Non-pigmented ciliary epithelial cell (primary cell): ENCODE data around the gene SLC9A3.
"Not testable (repeated sequence)": the region's sequence is repeated elsewhere in the genome, so short reads cannot be mapped to it uniquely, and the experiment has no call there.

Experiments
- DNase-seq: peaks from one replicate; pipeline ENCODE4 v3.0.0-alpha.2; 2010; ENCODE audit warnings: low read depth

Gene SLC9A3

DNA sequence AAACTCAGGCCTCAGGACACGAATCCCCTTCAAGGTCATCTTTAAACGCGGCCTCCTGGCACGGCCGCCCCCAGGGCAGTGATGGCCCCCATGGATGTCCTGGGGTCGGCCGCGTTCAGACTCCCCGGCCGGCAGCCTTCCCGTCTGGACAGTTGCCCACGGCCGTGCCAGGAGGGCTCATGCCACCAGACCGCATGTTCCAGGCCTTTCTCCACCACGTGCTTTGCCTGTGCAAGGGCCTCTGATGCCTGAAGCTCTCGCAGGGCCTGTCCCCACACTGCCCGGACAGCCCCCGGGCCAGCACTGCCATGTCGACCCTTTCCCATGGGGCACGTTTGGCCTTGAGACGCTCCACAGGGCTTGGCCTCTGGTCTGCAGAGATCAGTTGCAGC, 34.6 kb downstream of the SLC9A3 start:
- DNase-seq, result no peak

DNA sequence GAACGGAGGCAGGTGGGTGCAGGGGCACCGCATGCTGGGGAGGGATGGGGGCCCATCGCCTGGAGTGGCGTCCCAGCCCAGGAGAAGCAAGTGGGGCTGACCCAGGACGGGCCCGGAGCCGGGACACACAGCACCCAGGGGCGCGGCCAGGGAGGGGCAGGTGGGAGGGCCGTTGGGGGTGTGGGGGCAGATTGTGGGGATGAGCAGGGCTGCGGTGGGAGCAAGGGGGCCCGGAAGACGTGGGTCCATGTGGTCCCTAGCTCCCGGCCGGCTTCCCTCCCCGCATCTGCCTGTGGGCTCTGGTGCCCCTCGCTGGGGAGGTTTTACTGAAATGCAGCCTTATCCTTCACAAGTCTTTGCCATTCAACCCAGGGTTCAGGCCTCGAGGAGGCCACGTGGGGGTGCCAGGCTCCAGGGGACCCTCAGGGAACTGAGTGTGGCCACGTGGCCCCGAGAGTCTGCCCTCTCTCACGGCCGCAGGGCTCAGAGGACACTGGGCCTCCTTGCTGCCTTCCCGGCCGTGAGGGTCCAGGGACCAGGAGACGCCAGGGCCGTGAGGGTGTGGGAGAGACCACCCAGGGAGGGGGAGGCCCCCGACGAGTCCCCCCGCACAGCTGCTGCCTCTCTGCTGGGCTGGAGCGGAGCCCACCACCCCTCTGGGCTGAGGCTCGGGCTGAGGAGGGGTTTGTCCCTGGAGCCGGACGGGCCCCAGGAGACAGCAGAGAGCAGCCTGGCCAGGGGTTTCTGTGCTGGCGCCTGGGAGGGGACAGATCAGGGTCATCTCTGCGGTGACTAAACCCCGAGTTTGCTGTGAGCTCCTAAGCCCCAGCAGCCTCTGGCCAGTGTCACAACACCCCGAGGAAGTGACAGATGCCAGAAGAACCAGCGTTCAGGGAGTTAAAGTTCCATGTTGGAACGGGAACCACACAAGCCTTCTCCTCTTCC, 35.2 kb downstream of the SLC9A3 start:
- no peak for DNase-seq

DNA sequence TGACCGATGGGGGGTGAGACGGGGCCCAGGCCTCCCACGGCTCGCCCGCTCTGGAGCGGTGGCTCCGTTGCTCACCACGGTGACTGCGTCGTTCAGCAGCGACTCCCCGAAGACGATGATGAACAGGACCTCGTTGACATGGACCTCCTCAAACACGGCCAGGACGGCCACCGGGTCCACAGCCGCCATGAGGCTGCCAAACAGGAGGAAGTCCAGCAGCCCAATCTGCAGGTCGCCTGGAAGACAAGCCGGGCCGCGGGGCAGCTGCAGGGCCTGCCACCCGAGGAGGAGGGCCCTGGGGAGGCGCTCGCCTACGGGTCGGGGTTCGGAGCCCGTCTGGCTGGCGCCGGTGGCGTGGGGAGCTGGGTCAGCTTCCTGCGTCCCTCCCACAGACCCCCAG, 36.0 kb downstream of the SLC9A3 start:
- no peak for DNase-seq

DNA sequence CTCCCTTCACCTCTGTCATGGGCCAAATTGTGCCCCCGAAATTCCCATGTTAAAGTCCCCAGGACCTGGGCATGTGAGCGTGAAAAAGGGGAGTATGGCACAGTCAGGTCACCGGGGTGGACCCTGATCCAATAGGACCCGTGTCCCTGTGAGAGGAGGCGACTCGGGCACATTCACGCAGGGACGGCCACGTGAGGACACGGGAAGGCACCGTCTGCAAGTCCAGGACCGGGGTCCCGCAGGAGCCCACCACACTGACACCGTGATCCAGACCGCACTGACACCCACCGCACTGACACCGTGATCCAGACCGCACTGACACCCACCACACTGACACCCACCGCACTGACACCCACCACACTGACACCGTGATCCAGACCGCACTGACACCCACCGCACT, 37.7 kb downstream of the SLC9A3 start:
- not testable (repeated sequence) for DNase-seq

DNA sequence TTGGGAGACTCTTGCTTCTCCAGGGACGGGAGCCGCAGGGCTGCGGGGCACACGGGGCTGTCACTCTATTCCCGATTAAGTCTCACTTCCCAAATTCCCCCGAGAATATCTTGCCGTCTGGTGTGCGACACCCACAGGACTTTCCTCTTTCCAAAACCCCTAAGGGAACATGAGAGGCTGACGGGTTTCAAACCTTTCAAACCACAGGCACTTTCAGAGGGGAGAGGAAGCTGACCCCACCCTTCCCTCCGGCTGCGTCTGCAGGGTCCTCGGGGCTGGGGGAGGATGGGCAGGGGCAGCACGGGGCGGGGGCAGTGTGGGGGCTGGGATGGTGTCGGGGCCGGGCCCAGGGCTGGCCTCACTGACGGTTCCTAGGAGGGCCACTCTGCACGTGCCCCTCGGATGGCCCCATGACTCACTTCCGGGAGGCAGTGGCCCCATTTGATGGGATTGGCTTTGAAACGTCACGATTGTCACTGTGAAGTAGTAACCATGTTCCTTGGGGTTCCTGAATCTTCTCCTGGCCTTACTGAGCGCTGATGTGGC, 38.2 kb downstream of the SLC9A3 start:
- DNase-seq, result no peak

DNA sequence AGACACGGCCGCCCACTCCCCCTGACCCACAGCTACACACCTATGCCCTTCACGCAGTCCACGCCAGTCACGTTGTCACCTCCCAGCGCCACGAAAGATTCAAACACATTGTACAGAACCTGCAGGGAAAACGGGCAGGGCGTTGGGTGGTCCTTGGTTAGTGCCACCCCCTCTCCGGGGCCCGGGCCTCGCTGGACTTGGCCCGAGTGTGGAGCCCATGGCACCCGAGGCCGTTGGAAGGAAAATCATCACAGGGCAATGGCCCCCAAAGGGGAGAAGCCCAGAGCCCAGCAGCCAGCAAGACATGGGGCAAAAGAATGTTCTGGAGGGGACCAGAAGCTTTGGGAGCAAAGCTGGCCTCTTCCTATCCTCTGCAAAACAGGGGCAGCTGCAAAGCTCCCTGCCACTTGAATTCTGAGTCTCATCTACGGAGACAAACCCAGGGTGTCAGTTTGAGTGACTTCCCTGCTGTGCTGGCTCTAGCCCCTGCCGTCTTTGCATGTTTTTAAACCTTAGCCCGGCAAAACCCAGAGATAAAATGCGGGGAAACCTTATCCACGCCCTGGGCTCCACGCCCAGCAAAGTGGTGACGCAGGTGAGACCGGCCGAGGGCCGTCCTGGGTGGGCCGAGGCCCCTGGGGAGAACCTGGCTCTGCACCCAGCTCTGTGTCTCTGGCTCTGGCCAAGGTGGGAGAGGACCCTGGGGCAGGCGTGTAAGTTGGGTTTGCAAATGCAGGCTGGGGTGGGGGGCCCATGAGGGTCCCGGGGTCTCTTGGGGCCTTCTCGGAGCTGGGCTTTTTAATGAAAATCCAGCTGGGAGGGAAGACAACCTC, 38.9 kb downstream of the SLC9A3 start:
- DNase-seq, result no peak

DNA sequence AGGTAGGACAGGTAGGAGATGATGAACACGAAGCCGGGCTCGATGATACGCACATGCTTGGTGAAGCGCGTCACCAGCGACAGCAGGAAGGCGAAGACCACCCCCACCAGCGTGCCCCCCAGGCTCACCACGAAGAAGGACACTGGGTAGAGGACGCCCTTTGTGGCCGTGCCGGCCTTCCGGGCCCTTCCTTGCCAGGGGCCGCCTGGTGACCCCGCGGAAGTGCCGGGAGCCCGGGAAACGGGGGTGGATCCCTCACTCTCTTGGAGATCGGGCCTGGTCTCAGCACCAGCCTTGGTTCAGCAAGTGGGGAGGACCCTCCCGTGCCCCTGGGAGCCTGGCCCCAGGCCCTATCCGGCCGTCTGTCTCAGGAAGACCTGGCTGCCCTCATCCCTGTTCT, 39.7 kb downstream of the SLC9A3 start:
- DNase-seq, result no peak

DNA sequence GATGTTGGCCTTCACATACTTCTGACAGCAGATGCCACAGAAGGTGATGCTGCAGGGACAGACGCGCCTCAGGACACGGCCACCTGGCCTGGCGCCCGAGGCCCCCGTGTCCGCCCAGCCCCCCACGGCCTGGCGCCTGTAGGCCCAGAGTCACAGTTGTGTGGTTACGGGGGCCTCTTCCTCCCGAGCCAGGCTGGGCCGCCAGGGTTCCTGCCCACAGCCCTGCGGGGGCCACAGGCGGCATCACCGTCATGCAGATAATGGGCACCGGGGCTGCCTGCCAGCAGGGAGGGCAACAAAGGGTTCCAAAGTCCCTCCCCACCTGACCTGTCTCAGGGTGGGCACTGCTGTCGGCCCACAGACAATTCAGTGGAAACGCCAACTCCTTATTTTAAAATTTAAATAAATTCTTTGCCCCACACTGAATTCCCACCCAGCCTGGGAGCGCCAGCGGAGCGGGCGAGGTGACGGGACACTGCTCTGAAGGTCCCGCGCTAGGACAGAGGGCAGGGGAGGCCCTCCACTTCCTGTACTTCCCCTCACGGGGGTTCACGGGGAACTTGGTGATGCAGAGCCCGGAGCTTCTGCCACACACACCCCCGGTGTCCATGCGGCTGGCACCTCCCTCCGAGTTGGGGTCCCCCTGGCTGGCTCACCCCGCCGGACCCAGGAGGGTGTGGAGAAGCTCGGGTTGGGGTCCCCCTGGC, 40.7 kb downstream of the SLC9A3 start:
- DNase-seq, result no peak

DNA sequence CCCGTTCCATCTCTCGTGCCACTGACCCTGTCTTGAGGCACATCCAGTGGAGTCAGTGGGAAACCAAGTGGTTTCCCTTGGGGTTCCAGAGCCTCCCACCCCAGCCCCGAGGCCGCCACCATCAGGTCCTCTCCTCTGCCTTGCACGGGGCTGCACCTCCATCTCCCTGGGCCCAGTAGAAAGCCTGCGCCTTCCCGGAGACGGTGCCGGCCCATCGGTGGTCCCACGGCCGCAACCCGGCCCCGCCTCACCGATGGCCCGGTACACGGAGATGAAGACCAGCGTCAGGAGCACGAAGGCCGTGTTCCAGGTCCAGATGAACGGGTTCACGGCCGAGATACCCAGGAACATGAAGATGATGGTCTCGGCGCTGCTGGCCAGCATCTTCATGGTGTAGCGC, 41.2 kb downstream of the SLC9A3 start:
- DNase-seq, result no peak

DNA sequence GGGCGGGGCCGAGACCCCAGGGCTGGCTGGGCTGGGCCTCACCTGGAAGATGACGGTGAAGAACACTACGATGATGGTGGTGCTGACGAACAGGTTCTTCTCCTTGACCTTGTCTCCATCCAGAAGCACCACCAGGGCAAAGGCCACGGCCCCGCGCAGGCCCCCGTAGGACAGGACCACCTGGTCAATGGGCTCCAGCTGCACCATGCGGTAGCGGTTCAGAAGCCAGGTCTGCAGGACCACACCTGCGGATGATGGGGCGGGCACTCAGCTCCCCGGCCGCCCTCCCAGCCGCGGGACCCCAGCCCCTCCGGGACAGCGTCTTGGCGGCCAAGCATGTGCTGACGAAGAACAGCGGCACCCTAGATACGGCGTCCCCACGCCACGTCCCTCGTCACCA, 41.7 kb downstream of the SLC9A3 start:
- no peak for DNase-seq

DNA sequence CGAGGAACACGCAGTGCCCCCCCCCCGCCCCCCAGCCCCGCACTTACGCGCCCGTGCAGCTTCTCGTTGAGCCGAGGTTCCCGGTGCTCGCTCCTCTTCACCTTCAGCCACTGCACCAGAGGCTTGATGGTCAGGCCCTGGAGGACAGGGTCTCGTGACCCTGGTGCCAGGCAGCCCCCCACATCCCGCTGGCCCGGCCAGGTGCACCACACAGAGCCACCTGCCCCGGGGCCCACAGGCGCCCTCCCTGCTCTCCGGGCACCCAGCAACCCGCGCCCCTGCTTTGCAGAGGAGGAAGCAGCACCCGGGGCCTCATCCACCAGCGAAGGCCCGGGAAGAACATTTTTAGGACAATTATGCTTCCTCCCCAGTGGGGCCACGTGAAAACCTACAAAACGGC, 42.2 kb downstream of the SLC9A3 start:
- DNase-seq, result no peak

DNA sequence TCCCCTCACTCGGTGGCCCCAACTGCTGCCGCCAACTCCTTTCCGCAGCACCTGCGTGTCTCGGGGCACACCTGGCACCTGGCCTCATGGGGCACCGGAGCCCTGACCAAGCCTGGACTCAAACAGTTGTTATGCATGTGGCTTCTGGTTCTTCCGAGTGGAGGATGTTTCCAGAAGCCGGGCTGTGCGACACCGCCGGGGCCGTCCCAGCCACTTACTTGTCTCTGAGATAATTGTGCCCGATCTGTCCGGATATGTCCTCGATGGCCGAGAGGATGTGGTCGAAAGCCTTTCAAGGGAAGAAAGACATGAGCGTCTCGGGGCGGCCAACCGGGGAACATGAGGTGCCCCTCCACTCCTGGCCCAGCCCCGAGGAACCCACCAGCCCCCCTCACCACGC, 42.9 kb downstream of the SLC9A3 start:
- no peak for DNase-seq

DNA sequence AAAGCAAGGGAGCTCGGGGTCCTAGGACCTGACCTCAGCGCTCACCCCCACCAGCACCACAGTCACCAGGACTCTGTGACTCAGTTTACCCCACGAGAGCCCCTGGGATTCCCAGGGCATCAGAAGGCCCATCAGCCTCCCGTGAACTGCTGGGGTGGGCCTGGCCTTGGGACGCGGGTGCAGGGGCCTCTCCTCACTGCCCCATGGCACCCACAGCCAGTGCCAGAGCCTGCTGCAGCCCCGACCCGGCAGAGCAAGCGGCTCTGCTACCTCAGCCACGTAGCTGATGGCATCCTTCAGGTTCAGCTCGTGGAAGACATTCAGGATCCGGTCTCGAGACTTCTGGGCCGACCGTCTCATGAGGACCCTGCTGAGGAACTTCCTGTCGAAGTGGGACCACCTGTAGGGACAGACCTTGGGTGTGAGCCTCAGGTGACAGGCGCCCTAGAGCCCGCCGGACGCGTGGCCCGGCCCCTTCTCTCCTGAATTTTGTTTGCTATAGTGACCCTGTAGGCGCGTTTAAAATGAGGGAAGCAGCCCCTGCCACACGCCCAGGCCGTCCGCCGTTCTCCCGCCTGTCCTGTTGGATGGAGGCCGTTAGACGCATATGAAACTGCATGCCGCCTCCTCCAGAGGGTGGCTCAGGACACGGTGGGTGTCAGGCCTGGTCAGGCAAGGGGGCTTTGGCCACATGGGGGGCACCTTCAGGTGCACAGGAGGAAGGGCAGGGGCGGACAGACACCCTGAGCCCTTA, 44.5 kb downstream of the SLC9A3 start:
- no peak for DNase-seq

DNA sequence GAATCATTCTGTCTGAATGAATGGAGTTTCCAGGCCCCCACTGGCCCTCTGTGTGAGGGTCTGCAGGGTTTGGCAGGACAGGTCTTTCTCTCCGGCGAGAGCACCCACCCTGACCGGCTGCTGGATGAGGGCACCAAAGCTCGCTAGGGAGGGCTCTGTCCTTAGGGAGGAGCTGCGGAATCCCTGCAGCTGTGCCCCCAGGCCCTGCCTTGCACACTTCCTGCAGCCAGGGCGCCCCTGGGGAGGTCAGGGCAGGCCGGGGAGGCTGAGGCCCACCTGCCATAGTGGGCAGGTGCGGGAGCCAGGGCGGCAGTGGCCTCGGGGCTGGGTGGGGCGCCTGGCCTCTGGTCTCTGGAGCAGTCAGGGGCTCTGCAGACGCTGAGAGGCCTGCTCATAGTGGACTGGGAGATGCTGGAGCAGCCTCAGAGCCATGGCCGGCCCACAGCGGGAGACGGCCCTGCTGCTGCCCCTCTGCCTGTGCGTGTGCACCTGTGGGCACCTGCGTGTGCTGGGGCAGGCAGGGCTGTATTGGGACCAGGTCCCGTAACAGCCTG, 45.2 kb downstream of the SLC9A3 start:
- no peak for DNase-seq

DNA sequence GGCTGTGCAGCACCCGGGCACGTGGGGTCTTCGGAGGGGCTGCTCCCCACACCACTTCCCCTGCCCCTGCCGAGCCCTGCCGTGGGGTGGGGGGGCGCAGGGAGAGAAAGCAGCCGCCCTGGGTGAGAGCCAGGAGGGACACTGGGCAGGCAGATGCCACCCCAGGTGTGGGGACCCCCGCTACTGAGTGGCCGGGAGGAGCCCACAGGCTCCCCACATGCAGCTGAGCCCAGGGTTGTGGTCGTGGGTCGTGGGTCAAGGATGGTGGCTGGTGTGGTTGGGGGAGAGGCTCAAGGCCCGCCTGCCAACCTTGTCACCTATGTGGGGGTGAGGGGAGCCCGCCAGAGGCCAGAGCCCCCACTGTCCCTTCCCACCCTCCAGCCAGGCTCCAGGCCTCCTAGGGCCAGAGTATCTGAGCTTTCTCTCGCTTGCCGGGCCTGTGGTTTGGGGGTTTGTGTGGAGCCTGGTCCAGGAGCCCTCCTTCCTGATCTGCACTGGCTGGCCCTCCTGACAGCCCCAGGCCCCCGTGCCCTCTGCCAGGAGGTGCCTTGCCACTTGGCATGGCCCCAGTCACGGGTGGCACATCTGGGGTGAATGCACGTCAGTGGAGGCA, 45.8 kb downstream of the SLC9A3 start:
- no peak for DNase-seq

DNA sequence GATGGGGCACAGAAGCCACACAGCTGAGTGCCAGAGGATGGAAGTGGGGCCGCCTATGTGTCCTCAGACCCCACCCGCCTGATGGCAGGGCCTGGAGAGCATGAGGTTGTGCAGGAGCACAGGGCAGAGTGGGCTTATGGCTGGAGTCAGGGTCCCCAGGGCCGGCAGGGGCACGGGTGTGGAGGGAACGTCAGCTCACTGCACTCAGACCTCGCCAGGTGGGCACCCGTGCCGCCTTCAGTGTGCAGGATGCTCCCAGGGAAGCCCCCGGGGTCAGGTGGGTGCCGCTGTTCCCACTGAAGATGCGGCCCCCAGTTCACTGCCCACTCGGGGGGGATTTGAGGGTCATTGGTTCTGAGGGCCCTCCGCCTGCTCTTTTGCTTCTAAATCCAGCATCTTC, 46.4 kb downstream of the SLC9A3 start:
- DNase-seq, result no peak

DNA sequence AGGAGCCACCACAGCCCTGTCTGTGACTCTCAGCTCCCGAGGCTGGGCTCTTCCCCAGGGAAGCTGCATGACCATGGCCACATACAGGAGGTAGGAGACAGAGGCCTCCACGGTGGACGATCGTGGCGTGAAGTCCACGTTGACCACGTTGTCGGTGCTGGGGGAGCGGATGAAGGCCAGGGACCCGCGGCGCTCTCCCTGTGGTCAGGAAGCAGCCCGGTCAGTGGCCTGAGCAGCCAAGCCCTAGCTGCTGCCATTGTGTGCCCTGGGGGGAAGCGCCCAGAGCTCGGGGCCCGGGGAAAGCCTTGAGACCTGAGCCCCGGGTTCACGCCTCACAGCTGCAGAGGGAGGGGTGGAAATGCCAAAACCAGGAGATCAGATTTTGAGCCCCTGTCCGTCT, 47.0 kb downstream of the SLC9A3 start:
- no peak for DNase-seq

DNA sequence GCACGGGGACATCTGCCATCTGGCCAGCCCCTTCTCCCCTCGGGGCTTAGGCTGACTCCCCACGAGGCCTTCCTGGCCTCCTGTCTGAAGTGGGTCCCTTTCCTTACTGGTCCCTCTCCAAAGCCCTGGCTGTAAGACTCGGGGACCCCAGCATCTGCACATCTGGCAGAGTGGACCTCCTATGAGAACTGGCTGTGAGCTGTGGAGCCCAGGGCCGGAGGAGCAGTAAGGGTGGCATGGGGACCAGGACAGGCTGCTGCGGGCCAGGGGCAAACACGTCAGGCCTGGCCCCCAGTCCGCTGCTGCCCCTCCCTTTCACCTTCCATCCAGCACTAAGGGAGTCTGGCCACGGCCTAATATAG, 47.5 kb downstream of the SLC9A3 start:
- no peak for DNase-seq

DNA sequence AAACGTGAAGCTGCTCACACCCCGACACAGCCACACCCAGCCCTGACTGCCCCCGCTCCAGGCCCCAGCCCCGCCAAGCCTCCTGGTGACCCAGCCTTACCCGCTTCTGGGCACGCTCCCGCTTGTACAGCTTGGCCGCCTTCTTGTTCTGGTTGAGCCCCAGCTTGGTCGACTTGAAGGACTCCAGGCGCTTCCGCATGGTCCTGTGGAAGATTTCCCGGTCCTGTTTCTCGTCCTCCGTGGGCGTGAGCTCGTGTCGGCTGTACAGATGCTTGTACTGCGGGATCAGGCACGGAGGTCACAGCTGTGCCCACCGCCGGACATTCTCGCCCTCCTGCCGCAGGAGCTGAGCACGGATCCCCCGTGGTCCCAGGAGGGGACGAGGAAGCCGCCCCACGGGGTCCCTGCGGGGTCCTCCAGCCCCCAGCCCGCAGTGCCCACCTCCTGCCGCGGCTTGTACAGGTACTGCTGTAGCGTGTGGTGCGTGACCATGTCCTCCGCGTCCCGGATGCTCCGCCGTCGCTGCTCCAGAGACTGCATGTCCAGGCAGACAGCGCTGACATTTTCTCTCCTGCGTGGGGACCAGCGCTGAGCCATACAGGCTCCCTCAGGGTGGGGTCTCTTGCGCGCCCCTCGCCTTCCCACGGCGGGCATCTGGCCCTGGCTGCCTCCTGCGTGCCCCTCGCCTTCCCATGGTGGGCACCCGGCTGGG, 48.0 kb downstream of the SLC9A3 start:
- no peak for DNase-seq

DNA sequence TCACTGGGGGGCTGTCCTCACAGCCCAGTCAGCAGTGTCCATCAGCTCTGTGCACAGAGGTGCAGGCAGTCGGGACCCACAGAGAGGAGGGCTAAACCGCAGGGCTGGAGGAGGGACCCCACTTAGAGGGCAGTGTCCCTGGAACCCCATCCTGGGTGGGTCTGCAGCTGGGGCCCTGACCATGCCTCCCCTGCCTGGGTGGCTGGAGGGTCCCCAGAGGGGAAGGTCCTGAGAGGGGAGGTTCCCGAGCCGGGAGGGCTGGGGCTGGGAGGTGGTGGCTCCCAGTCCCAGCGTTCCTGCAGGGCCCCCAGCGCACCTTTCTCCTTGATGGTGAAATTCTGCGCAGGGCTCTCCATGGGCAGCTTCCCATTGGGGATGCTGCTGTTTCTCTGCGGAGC, 48.5 kb downstream of the SLC9A3 start:
- no peak for DNase-seq
